ENCODE measurements around the gene STOM.

The STOM gene

GRCh38 chr9:121303456-121304451 is 66.3 kb downstream of the STOM start:
- H3K9me3 ChIP-seq: no peaks in the 10 kb centered on the region
- TF ChIP-seq Cebpa-rat (IDR thresholded peaks at IDR 0.05): no peak
- H3K36me3 ChIP-seq: peaks cover 61% of the 10 kb centered on the region
- no peak overlapping the region for H3K4me3 ChIP-seq
- H4K20me1 ChIP-seq: no peaks in the 10 kb centered on the region
- H3K27me3 ChIP-seq: no peaks in the 10 kb centered on the region
- no peak overlapping the region for H3K9ac ChIP-seq
- no peak overlapping the region for H3K4me2 ChIP-seq
- peaks cover 54% of the 10 kb centered on the region for H3K4me1 ChIP-seq
- H3K27ac ChIP-seq: no peak overlapping the region

GRCh38 chr9:121302786-121303185 is 67.3 kb downstream of the STOM start:
- peaks cover 60% of the 10 kb centered on the region for H3K4me1 ChIP-seq

GRCh38 chr9:121302341-121302740 is 67.7 kb downstream of the STOM start:
- Histone ChIP-seq H3K27ac (no peak overlapping the region), H3K4me1 (peaks cover 60% of the 10 kb centered on the region)
- TF ChIP-seq Cebpa-rat (IDR thresholded peaks at IDR 0.05): no peak

More at GRCh38 chr9:121302786-121303185, 67.3 kb downstream of the STOM start:
- Histone ChIP-seq H3K36me3 (peaks cover 51% of the 10 kb centered on the region), H3K4me3 (no peak overlapping the region), H4K20me1 (no peaks in the 10 kb centered on the region), H3K4me2 (no peak overlapping the region), H3K9me3 (no peaks in the 10 kb centered on the region), H3K27me3 (no peaks in the 10 kb centered on the region), H3K27ac (no peak overlapping the region), H3K9ac (no peak overlapping the region)
- no peak for TF ChIP-seq Cebpa-rat (IDR thresholded peaks at IDR 0.05)

GRCh38 chr9:121301881-121302286 is 68.2 kb downstream of the STOM start:
- Histone ChIP-seq H3K4me3 (no peak overlapping the region), H3K27ac (no peak overlapping the region), H3K27me3 (no peaks in the 10 kb centered on the region), H3K9ac (no peak overlapping the region), H3K36me3 (peaks cover 45% of the 10 kb centered on the region), H3K9me3 (no peaks in the 10 kb centered on the region), H3K4me1 (peaks cover 60% of the 10 kb centered on the region), H3K4me2 (no peak overlapping the region), H4K20me1 (no peaks in the 10 kb centered on the region)
- no peak for TF ChIP-seq Cebpa-rat (IDR thresholded peaks at IDR 0.05)

More at GRCh38 chr9:121302341-121302740, 67.7 kb downstream of the STOM start:
- Histone ChIP-seq H3K9me3 (no peaks in the 10 kb centered on the region), H3K27me3 (no peaks in the 10 kb centered on the region), H3K4me2 (no peak overlapping the region), H4K20me1 (no peaks in the 10 kb centered on the region), H3K9ac (no peak overlapping the region), H3K4me3 (no peak overlapping the region), H3K36me3 (peaks cover 47% of the 10 kb centered on the region)

- Histone ChIP-seq H3K9me3 (no peaks in the 10 kb centered on the region), H4K20me1 (no peaks in the 10 kb centered on the region), H3K4me3 (peak overlapping the region; percentile 78), H3K9ac (peak overlapping the region; percentile 85), H3K27me3 (no peaks in the 10 kb centered on the region), H3K4me1 (peaks cover 62% of the 10 kb centered on the region), H3K27ac (peak overlapping the region; percentile 82), H3K4me2 (peak overlapping the region; percentile 98), H3K36me3 (peaks cover 39% of the 10 kb centered on the region)
- TF ChIP-seq Cebpa-rat (IDR thresholded peaks at IDR 0.05): no peak
Measured at GRCh38 chr9:121300283-121301119, 69.5 kb downstream of the STOM start.

- H3K36me3 ChIP-seq: peaks cover 30% of the 10 kb centered on the region
- no peaks in the 10 kb centered on the region for H4K20me1 ChIP-seq
- no peaks in the 10 kb centered on the region for H3K9me3 ChIP-seq
- peak overlapping the region; percentile 85 for H3K9ac ChIP-seq
- no peaks in the 10 kb centered on the region for H3K27me3 ChIP-seq
- H3K4me1 ChIP-seq: peaks cover 57% of the 10 kb centered on the region
- H3K27ac ChIP-seq: peak overlapping the region; percentile 82
- no peak for TF ChIP-seq Cebpa-rat (IDR thresholded peaks at IDR 0.05)
- peak overlapping the region; percentile 98 for H3K4me2 ChIP-seq
- peak overlapping the region; percentile 78 for H3K4me3 ChIP-seq
Measured at GRCh38 chr9:121299467-121300282, 70.4 kb downstream of the STOM start.

GRCh38 chr9:121298689-121299466 is 71.2 kb downstream of the STOM start:
- H3K4me3 ChIP-seq: peak overlapping the region; percentile 78
- H3K9ac ChIP-seq: peak overlapping the region; percentile 85

GRCh38 chr9:121298016-121298538 is 72.0 kb downstream of the STOM start:
- Histone ChIP-seq H3K4me2 (peak overlapping the region; percentile 98), H3K9ac (peak overlapping the region; percentile 15; the same call in 1 of the 2 replicates), H3K36me3 (peaks cover 14% of the 10 kb centered on the region), H3K27me3 (no peaks in the 10 kb centered on the region), H3K4me3 (no peak overlapping the region), H3K9me3 (no peaks in the 10 kb centered on the region), H4K20me1 (no peaks in the 10 kb centered on the region), H3K4me1 (peaks cover 73% of the 10 kb centered on the region), H3K27ac (peak overlapping the region; percentile 62)
- TF ChIP-seq Cebpa-rat (IDR thresholded peaks at IDR 0.05): no peak

More at GRCh38 chr9:121298689-121299466, 71.2 kb downstream of the STOM start:
- Histone ChIP-seq H3K4me2 (peak overlapping the region; percentile 98), H3K36me3 (peaks cover 22% of the 10 kb centered on the region), H3K4me1 (peaks cover 65% of the 10 kb centered on the region), H3K27ac (peak overlapping the region; percentile 82), H4K20me1 (no peaks in the 10 kb centered on the region), H3K9me3 (no peaks in the 10 kb centered on the region), H3K27me3 (no peaks in the 10 kb centered on the region)
- TF ChIP-seq Cebpa-rat (IDR thresholded peaks at IDR 0.05): no peak
